Natural killer cell (primary cell): Measurements from ENCODE around the gene CYSLTR2. TPM values are rescaled to one million over a fixed set of nuclear protein-coding genes. Genes with fewer than 3 reads are reported as not detected.

ENCODE experiments used
- ATAC-seq, 3 donors: fragments of 150-1000 bp in 2 of 3; fragments of 200-7000 bp in 1 of 3; cut with Tn5 transposase; 1 replicate in 1 of 3; 2 replicates in 2 of 3; pipeline ENCODE4 v1.10.0; 2021; ENCODE audit warnings: mild to moderate bottlenecking in 2 of 3, moderate library complexity in 2 of 3
- DNase-seq, 2 donors: peaks; one replicate each; pipeline versions ENCODE4 v3.0.0 to v3.0.0-alpha.2; 2013 to 2021; ENCODE audit warnings: mixed read lengths in 1 of 2
- H3K27ac ChIP-seq: one replicate; pipeline ENCODE4 v1.5.1; 2013; ENCODE audit warnings: mild to moderate bottlenecking, low read length
- H3K27me3 ChIP-seq: one replicate; pipeline ENCODE4 v1.6.1; 2013; ENCODE audit warnings: low read length; ENCODE audit not compliant: control insufficient read depth, insufficient read depth
- H3K36me3 ChIP-seq: one replicate; pipeline ENCODE4 v1.6.1; 2013; ENCODE audit warnings: low read length; ENCODE audit not compliant: control insufficient read depth, insufficient read depth
- H3K4me1 ChIP-seq: one replicate; pipeline ENCODE4 v1.6.1; 2013; ENCODE audit warnings: low read length; ENCODE audit not compliant: control insufficient read depth, insufficient read depth
- H3K4me3 ChIP-seq: one replicate; pipeline ENCODE4 v1.5.1; 2013; ENCODE audit warnings: low read length
- H3K9me3 ChIP-seq: one replicate; pipeline ENCODE4 v1.6.1; 2013; ENCODE audit warnings: low read length; ENCODE audit not compliant: control insufficient read depth, insufficient read depth
- H3K27ac Mint-ChIP-seq, 2 donors: one replicate each; pipeline ENCODE4 v1.8.0; 2022; ENCODE audit warnings: mild to moderate bottlenecking in 2 of 2, mixed read lengths in 2 of 2, moderate library complexity in 1 of 2
- H3K27me3 Mint-ChIP-seq, 2 donors: one replicate each; pipeline ENCODE4 v1.8.0; 2022; ENCODE audit warnings: low read depth in 2 of 2, mixed read lengths in 2 of 2
- H3K36me3 Mint-ChIP-seq: one replicate; pipeline ENCODE4 v1.8.0; 2022; ENCODE audit warnings: mixed read lengths
- H3K4me1 Mint-ChIP-seq, 2 donors: one replicate each; pipeline ENCODE4 v1.8.0; 2022; ENCODE audit warnings: mixed read lengths in 2 of 2
- H3K4me3 Mint-ChIP-seq: one replicate; pipeline ENCODE4 v1.8.0; 2022; ENCODE audit warnings: mild to moderate bottlenecking, moderate library complexity, mixed read lengths
- H3K9me3 Mint-ChIP-seq, 2 donors: one replicate each; pipeline ENCODE4 v1.8.0; 2022; ENCODE audit warnings: mixed read lengths in 2 of 2
- WGBS: methylation state at CpG from one replicate; pipeline ENCODE4 v1.1.7; 2013; ENCODE audit warnings: missing lambda C conversion rate; ENCODE audit not compliant: insufficient coverage; 5-methylcytosine and 5-hydroxymethylcytosine counted together
- intact Hi-C: fragments of 100-400 bp; cut with micrococcal nuclease; formaldehyde crosslinking; loops from one replicate; pipeline ENCODE4 v1.14.2; 2022
- total RNA-seq, 4 donors: library from RNA; stranded (reverse); fragments of 120-200 nt in 1 of 4; gene quantifications; one replicate each; pipeline versions ENCODE4 v1.2.3 to v1.2.4, GENCODE V29; 2013 to 2022
- TF ChIP-seq, protein P1 (sequence below): fragments of 200-600 bp; IDR thresholded peaks from one replicate; pipeline ENCODE4 v1.8.0; 2022; ENCODE audit warnings: antibody characterized with exemption

Gene CYSLTR2
- total RNA-seq, 3 donors from 2014 or later (not counting 1 experiment from before 2014, with no cell fraction given): 5.3 to 8.6 (median 7.9) TPM

- TF ChIP-seq, protein P1, sequence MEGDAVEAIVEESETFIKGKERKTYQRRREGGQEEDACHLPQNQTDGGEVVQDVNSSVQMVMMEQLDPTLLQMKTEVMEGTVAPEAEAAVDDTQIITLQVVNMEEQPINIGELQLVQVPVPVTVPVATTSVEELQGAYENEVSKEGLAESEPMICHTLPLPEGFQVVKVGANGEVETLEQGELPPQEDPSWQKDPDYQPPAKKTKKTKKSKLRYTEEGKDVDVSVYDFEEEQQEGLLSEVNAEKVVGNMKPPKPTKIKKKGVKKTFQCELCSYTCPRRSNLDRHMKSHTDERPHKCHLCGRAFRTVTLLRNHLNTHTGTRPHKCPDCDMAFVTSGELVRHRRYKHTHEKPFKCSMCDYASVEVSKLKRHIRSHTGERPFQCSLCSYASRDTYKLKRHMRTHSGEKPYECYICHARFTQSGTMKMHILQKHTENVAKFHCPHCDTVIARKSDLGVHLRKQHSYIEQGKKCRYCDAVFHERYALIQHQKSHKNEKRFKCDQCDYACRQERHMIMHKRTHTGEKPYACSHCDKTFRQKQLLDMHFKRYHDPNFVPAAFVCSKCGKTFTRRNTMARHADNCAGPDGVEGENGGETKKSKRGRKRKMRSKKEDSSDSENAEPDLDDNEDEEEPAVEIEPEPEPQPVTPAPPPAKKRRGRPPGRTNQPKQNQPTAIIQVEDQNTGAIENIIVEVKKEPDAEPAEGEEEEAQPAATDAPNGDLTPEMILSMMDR: no peak
- Mint-ChIP-seq H3K27ac (no peak overlapping the region), H3K27me3 (peaks cover 0 to 6% of the 10 kb centered on the region in 2 donors), H3K36me3 (no peaks in the 10 kb centered on the region), H3K4me3 (no peak overlapping the region), H3K9me3 (no peaks in the 10 kb centered on the region), H3K4me1 (peaks cover 9 to 10% of the 10 kb centered on the region in 2 donors)
- 88% methylated on average over 5 of the region's 5 CpGs for WGBS
- Histone ChIP-seq H3K36me3 (no peaks in the 10 kb centered on the region), H3K9me3 (no peaks in the 10 kb centered on the region), H3K4me1 (peaks cover 4% of the 10 kb centered on the region), H3K27ac (no peak overlapping the region), H3K27me3 (no peaks in the 10 kb centered on the region), H3K4me3 (no peak overlapping the region)
- DNase-seq (no peak), ATAC-seq (no peak)
- intact Hi-C loops: loop anchor here (10.0 kb wide), 1 partner anchor 89 kb away; no protein-coding TSS in a partner anchor
These were observed 80.1 kb downstream of the CYSLTR2 start for GRCh38 chr13:48733739-48734335.

GRCh38 chr13:48735571-48735970, 81.8 kb downstream of the CYSLTR2 start:
- Mint-ChIP-seq H3K4me3 (no peak overlapping the region), H3K27ac (no peak overlapping the region), H3K9me3 (no peaks in the 10 kb centered on the region), H3K4me1 (peaks cover 10% of the 10 kb centered on the region in 2 donors), H3K27me3 (peaks cover 6 to 7% of the 10 kb centered on the region in 2 donors), H3K36me3 (no peaks in the 10 kb centered on the region)
- Histone ChIP-seq H3K9me3 (no peaks in the 10 kb centered on the region), H3K36me3 (no peaks in the 10 kb centered on the region), H3K27ac (no peak overlapping the region), H3K4me3 (no peak overlapping the region), H3K27me3 (no peaks in the 10 kb centered on the region), H3K4me1 (peaks cover 4% of the 10 kb centered on the region)
- 87% methylated on average over 3 of the region's 3 CpGs for WGBS
- intact Hi-C loops: loop anchor here (10.0 kb wide), 1 partner anchor 91 kb away; no protein-coding TSS in a partner anchor
- ATAC-seq (no peak), DNase-seq (no peak)
- TF ChIP-seq, protein P1: no peak

DNA sequence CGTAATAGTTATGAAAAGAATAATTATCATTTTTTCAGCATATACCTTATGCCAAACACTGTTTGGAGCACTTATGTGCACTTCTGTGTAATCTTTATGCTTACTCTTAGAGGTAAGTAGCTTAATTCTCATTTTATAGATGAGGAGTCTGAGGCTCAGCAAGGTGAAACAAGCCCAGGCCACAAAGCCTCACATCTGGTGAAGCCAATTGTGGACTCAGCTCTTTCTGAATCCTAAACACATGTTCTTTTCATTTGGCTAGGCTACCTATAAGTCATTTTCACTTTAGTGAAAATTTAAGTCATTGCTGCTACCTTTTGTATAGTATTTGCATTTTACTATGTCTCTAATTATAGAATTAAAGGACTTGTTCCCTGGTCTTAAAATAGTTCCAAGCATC, 84.0 kb downstream of the CYSLTR2 start:
- no peak overlapping the region for H3K4me3 Mint-ChIP-seq
- H3K27ac Mint-ChIP-seq: no peak overlapping the region
- H3K36me3 Mint-ChIP-seq: no peaks in the 10 kb centered on the region
- DNase-seq: no peak
- no peaks in the 10 kb centered on the region for H3K9me3 Mint-ChIP-seq
- peaks cover 0 to 10% of the 10 kb centered on the region in 2 donors for H3K4me1 Mint-ChIP-seq
- no peaks in the 10 kb centered on the region for H3K4me1 ChIP-seq
- intact Hi-C loops: loop anchor here (10.0 kb wide), 1 partner anchor 93 kb away; no protein-coding TSS in a partner anchor
- H3K9me3 ChIP-seq: no peaks in the 10 kb centered on the region
- H3K36me3 ChIP-seq: no peaks in the 10 kb centered on the region
- no peak for ATAC-seq
- no peak overlapping the region for H3K27ac ChIP-seq
- H3K4me3 ChIP-seq: no peak overlapping the region
- TF ChIP-seq, protein P1: no peak
- H3K27me3 ChIP-seq: no peaks in the 10 kb centered on the region
- no CpG with 5 or more reads among the region's 1 CpG for WGBS
- H3K27me3 Mint-ChIP-seq: peaks cover 2 to 7% of the 10 kb centered on the region in 2 donors
